SK-N-SH treated with all-trans-retinoic acid at 6 μM for 48 hours (cell line): ENCODE results near the gene PTCH1.

ENCODE experiments used
- ATAC-seq: fragments of 200-7000 bp; cut with Tn5 transposase; 3 replicates; pipeline ENCODE4 v1.9.1; 2020; ENCODE audit warnings: mild to moderate bottlenecking, moderate library complexity
- ARNTL ChIP-seq: fragments of 450-650 bp; formaldehyde crosslinking; IDR thresholded peaks from 2 replicates; pipeline ENCODE4 v1.5.0; 2020; ENCODE audit warnings: low read depth, mild to moderate bottlenecking, moderate library complexity, borderline replicate concordance
- BACH2 ChIP-seq: fragments of 250-450 bp; sonication (Bioruptor Pico); IDR thresholded peaks from 2 replicates; pipeline ENCODE4 v1.9.0; 2021; ENCODE audit warnings: mild to moderate bottlenecking, borderline replicate concordance
- CSDC2 ChIP-seq: fragments of 250-450 bp; sonication (Bioruptor Pico); IDR thresholded peaks from 2 replicates; pipeline ENCODE4 v1.5.0; 2020; ENCODE audit warnings: mild to moderate bottlenecking, moderate library complexity
- ESRRG ChIP-seq: fragments of 250-450 bp; sonication (Bioruptor Pico); IDR thresholded peaks from 2 replicates; pipeline ENCODE4 v1.6.1; 2021; ENCODE audit warnings: mild to moderate bottlenecking
- GLIS3 ChIP-seq: fragments of 250-450 bp; sonication (Bioruptor Pico); IDR thresholded peaks from 2 replicates; pipeline ENCODE4 v1.5.0; 2020; ENCODE audit warnings: mild to moderate bottlenecking, moderate library complexity
- ISL1 ChIP-seq: fragments of 250-450 bp; sonication (Bioruptor Pico); IDR thresholded peaks from 2 replicates; pipeline ENCODE4 v2.1.2; 2022; ENCODE audit warnings: mild to moderate bottlenecking, moderate library complexity
- OSR1 ChIP-seq: fragments of 250-450 bp; sonication (Bioruptor Pico); IDR thresholded peaks from 2 replicates; pipeline ENCODE4 v1.8.0; 2022; ENCODE audit warnings: moderate library complexity, mild to moderate bottlenecking, inconsistent platforms
- PATZ1 ChIP-seq: fragments of 250-450 bp; sonication (Bioruptor Pico); IDR thresholded peaks from 2 replicates; pipeline ENCODE4 v1.8.0; 2020; ENCODE audit warnings: mild to moderate bottlenecking, moderate library complexity, borderline replicate concordance
- PPARA ChIP-seq: fragments of 250-450 bp; sonication (Bioruptor Pico); IDR thresholded peaks from 2 replicates; pipeline ENCODE4 v1.5.0; 2020; ENCODE audit warnings: mild to moderate bottlenecking, borderline replicate concordance
- RARB ChIP-seq: fragments of 250-450 bp; sonication (Bioruptor Pico); IDR thresholded peaks from 2 replicates; pipeline ENCODE4 v1.8.0; 2021; ENCODE audit warnings: mild to moderate bottlenecking, moderate library complexity
- SNAI2 ChIP-seq: fragments of 250-450 bp; sonication (Bioruptor Pico); IDR thresholded peaks from 2 replicates; pipeline ENCODE4 v1.5.0; 2020; ENCODE audit warnings: mild to moderate bottlenecking, moderate library complexity
- TCF4 ChIP-seq: fragments of 250-450 bp; sonication (Bioruptor Pico); IDR thresholded peaks from 2 replicates; pipeline ENCODE4 v1.8.0; 2021; ENCODE audit warnings: mild to moderate bottlenecking, moderate library complexity, borderline replicate concordance
- TOX ChIP-seq: fragments of 250-450 bp; sonication (Bioruptor Pico); IDR thresholded peaks from 2 replicates; pipeline ENCODE4 v1.8.0; 2021; ENCODE audit warnings: mild to moderate bottlenecking, moderate library complexity, borderline replicate concordance
- TSHZ2 ChIP-seq: fragments of 250-450 bp; sonication (Bioruptor Pico); IDR thresholded peaks from 2 replicates; pipeline ENCODE4 v1.5.0; 2020; ENCODE audit warnings: mild to moderate bottlenecking, moderate library complexity
- ZC3H10 ChIP-seq: fragments of 250-450 bp; sonication (Bioruptor Pico); IDR thresholded peaks from 2 replicates; pipeline ENCODE4 v1.5.1; 2021; ENCODE audit warnings: mild to moderate bottlenecking, moderate library complexity
- ZFP30 ChIP-seq: fragments of 450-650 bp; formaldehyde crosslinking; IDR thresholded peaks from 2 replicates; pipeline ENCODE4 v1.5.0; 2022; ENCODE audit warnings: mild to moderate bottlenecking, moderate library complexity
- TF ChIP-seq, protein P1 (sequence below): fragments of 250-450 bp; sonication (Bioruptor Pico); IDR thresholded peaks from 2 replicates; pipeline ENCODE4 v1.5.1; 2020; ENCODE audit warnings: low read depth, mild to moderate bottlenecking, moderate library complexity
- TF ChIP-seq, protein P2 (sequence below): fragments of 250-450 bp; sonication (Bioruptor Pico); IDR thresholded peaks from 2 replicates; pipeline ENCODE4 v1.5.1; 2021; ENCODE audit warnings: mild to moderate bottlenecking, moderate library complexity

Gene PTCH1

GRCh38 chr9:95511616-95511931, 5.2 kb downstream of the PTCH1 start:
- TF ChIP-seq ISL1 (no peak), TSHZ2 (CRISPR knock-in tag) (no peak), ARNTL (CRISPR knock-in tag) (no peak), OSR1 (CRISPR knock-in tag) (no peak), PATZ1 (CRISPR knock-in tag) (no peak), CSDC2 (no peak), RARB (CRISPR knock-in tag) (no peak), BACH2 (CRISPR knock-in tag) (no peak), TCF4 (CRISPR knock-in tag) (no peak), TOX (CRISPR knock-in tag) (no peak), GLIS3 (CRISPR knock-in tag) (no peak), ZFP30 (CRISPR knock-in tag) (no peak), PPARA (CRISPR knock-in tag) (no peak)
- TF ChIP-seq, protein P1, sequence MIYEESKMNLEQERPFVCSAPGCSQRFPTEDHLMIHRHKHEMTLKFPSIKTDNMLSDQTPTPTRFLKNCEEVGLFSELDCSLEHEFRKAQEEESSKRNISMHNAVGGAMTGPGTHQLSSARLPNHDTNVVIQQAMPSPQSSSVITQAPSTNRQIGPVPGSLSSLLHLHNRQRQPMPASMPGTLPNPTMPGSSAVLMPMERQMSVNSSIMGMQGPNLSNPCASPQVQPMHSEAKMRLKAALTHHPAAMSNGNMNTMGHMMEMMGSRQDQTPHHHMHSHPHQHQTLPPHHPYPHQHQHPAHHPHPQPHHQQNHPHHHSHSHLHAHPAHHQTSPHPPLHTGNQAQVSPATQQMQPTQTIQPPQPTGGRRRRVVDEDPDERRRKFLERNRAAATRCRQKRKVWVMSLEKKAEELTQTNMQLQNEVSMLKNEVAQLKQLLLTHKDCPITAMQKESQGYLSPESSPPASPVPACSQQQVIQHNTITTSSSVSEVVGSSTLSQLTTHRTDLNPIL, result no peak
- TF ChIP-seq, protein P2, sequence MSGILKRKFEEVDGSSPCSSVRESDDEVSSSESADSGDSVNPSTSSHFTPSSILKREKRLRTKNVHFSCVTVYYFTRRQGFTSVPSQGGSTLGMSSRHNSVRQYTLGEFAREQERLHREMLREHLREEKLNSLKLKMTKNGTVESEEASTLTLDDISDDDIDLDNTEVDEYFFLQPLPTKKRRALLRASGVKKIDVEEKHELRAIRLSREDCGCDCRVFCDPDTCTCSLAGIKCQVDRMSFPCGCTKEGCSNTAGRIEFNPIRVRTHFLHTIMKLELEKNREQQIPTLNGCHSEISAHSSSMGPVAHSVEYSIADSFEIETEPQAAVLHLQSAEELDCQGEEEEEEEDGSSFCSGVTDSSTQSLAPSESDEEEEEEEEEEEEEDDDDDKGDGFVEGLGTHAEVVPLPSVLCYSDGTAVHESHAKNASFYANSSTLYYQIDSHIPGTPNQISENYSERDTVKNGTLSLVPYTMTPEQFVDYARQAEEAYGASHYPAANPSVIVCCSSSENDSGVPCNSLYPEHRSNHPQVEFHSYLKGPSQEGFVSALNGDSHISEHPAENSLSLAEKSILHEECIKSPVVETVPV (CRISPR knock-in tag), result no peak
- ATAC-seq, result no peak

DNA sequence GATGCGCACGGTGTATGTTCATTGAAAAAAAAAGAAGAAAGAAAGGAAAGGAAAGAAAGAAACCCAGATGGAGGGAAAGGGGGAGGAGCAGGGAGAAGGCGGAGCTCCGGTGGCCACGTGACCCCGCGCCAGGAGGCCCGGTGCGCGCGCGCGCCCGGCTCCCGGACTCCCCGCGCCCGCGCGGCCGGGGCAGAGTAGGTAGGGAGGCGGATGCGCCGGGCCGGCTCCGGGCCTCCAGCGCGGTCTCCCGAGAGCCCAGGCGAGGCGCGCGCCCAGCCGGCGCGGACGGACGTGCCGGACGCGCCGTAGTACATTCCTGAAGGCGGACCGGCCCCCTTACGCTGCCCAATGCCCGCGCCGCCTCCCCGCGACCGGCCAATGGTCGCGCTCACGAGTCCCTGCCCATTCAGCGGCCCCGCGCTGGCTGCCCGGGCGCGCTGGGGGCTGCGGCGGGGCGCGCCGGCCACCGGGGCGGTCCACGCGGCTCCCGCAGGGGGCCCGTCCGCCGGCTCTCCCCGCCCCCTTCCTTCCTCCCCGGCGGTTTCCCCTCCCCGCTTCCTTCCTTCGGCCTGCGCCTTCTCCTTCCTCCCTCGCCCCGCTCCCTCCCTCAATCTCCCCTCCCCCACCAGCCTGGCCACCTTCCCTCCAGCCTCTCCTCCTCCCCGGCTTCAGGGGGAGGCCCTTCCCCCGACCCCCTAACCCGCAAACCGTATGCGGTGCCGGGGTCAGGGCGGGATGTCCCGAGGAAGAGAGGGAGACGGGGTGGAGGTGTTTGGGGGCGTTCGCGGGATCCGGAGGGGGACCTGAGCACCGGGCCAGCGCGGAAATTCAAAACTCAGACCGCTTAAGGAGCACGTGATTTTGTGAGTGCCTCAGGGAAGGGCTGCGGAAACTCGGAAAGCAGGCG, 5.8 kb downstream of the PTCH1 start:
- peak; percentile 77 for ATAC-seq
- no peak for TF ChIP-seq RARB (CRISPR knock-in tag)
- TF ChIP-seq CSDC2, result no peak
- TF ChIP-seq ZC3H10, result no peak
- TF ChIP-seq ESRRG (CRISPR knock-in tag), result no peak
- no peak for TF ChIP-seq TSHZ2 (CRISPR knock-in tag)
- no peak for TF ChIP-seq SNAI2 (CRISPR knock-in tag)
- no peak for TF ChIP-seq PATZ1 (CRISPR knock-in tag)
- no peak for TF ChIP-seq ARNTL (CRISPR knock-in tag)
- no peak for TF ChIP-seq TOX (CRISPR knock-in tag)
- no peak for TF ChIP-seq TCF4 (CRISPR knock-in tag)
- TF ChIP-seq PPARA (CRISPR knock-in tag), result no peak
- TF ChIP-seq, all 23 proteins: peak for 0
